ENCODE results near the gene SLC6A16.

- TF ChIP-seq CTCF (IDR thresholded peaks at IDR 0.05) (no peak), POLR2AphosphoS5 (IDR thresholded peaks at IDR 0.05) (no peak), POLR2A (IDR thresholded peaks at IDR 0.05) (no peak), EP300 (IDR thresholded peaks at IDR 0.05) (no peak)
Observed at GRCh38 chr19:49271080-49271753, 53.8 kb downstream of the SLC6A16 start.
